Stimulated activated CD4-positive, alpha-beta T cell treated with anti-CD3 and anti-CD28 coated beads, TNF-alpha, amount 100 ng/mL, for 4 hours (primary cell): Measurements from ENCODE around the gene ZNF211.

Source experiments
- DNase-seq, 3 experiments: peaks; one replicate each; pipeline ENCODE4 v3.0.0-alpha.2; 2020; ENCODE audit warnings: low read depth in 3 of 3

The ZNF211 gene

GRCh38 chr19:57655443-57655842 lies 22.5 kb downstream of the ZNF211 start:
- DNase-seq, result no peak

DNA sequence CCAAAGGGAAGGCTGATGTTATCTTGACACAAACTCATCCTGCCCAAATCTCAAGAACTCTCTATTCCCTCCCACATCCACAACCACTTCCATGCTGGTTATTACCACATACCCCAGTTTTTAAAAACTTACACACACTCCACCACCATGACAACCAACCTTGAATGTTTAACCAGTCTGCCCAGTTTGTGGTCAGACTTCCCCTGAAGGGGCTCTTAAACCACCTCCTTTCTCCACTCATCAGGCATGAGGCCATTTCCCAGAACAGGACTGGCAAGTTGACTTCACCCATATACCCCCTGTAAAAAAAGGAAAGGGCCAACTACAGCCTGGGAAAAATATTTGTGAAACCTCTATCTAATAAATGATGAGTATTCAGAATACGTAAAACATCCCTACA lies 23.4 kb downstream of the ZNF211 start:
- DNase-seq, result no peak

DNA sequence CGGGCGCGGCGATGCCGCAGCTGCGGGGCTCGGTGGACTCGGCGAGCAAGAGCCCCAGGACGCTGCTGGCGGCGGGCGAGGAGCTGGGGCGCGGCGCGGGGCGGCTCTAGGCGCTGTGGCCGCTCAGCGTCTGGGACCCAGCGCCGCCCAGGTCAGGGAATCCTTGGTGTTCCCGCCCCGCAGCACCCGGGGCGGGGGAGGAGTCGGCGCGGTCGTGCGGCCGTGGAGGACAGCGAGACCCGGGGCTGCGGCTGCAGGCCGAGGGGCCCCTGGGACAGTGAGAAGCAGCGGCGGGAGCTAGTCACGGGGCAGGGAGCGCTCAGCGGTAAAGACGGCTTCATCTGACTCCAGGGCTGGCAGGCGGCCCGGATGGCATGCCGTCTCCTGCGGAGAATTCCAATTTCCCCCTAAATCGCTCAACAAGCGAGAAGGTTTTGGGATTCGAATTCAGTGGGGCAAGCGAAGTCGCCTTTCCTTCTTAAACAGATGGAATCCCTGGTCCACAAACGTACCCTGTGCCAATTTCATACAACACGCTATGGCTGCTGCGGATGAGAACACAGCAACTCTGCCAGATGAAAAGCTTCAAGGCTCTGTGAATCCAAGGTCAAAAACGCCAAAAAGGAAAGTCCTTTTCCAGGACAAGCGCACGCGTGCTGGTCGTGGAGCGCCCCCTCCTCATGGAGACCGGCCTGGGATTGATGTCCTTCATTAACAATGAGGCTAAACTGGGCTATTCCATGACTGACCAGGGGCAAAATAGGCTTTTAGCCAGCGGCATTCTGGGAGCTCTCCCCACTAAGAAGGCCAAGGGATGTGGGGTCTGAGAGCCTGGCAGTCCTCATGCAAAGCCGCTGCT lies 31.5 kb downstream of the ZNF211 start:
- DNase-seq, result no peak

GRCh38 chr19:57665261-57665806 lies 32.4 kb downstream of the ZNF211 start:
- DNase-seq, result no peak

DNA sequence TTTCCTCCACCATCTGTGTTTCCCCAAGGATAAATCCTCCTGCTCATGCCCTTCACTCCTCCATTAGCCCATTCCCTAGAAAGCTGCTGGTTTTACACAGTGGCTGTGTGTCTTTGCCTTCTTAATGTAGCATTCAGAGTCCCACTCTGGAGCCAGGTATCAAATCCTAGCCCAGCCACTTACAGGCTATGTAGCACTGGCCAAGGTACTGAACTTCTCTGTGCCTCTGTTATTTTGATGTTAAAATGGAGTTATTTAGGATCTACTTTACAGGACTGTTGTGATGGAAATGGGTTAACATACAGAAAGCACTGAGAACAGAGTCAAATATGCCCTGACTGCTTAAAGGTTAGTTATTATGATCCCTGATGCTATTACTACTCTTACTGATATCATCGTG lies 34.3 kb downstream of the ZNF211 start:
- no peak for DNase-seq

DNA sequence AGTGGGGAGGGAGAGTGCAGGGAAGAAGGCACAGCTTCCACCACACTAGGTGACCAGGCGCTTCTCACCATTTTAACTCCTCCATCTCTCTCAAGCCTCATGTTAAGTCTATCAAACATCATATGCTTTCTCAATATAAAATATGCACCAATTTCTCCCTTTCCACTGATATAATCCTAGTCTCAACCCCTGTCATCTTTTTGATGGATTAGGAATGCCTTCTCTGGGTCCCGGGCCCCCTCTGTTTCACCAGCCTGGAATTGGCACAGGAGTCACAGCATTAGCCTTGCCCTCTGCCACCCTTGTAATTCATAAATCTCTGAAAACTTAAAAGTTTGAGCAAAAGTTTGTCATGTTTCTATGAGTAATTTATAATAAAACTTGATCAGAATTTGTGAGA lies 35.7 kb downstream of the ZNF211 start, which contains the start of gene ZSCAN4:
ZSCAN4 (plus strand) TSS at position 301 of the 400 bp plus-strand sequence. CDS start 7,211 bp downstream, outside the sequence.
- DNase-seq, result no peak

GRCh38 chr19:57671124-57671895 lies 38.3 kb downstream of the ZNF211 start:
- DNase-seq, result no peak

DNA sequence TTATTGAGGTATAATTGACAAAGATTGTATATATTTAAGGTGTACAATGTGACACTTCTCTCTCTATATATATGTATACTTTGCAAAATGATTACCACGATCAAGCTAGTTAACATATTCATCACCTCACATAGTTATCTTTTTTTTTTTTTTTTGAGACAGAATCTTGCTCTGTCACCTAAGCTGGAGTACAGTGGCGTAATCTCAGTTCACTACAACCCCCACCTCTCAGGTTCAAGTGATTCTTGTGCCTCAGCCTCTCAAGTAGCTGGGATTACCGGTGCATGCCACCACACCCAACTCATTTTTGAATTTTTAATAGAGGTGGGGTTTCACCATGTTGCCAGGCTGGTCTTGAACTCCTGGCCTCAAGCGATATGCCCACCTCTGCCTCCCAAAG lies 39.5 kb downstream of the ZNF211 start:
- DNase-seq, result no peak

GRCh38 chr19:57675881-57676280 lies 42.9 kb downstream of the ZNF211 start:
- DNase-seq, result no peak

- DNase-seq, result no peak
These were observed 49.3 kb downstream of the ZNF211 start for GRCh38 chr19:57682226-57682766.

GRCh38 chr19:57686727-57687126 lies 53.8 kb downstream of the ZNF211 start:
- DNase-seq, result no peak

- DNase-seq, result no peak
These were observed 54.5 kb downstream of the ZNF211 start for GRCh38 chr19:57687363-57688010.

DNA sequence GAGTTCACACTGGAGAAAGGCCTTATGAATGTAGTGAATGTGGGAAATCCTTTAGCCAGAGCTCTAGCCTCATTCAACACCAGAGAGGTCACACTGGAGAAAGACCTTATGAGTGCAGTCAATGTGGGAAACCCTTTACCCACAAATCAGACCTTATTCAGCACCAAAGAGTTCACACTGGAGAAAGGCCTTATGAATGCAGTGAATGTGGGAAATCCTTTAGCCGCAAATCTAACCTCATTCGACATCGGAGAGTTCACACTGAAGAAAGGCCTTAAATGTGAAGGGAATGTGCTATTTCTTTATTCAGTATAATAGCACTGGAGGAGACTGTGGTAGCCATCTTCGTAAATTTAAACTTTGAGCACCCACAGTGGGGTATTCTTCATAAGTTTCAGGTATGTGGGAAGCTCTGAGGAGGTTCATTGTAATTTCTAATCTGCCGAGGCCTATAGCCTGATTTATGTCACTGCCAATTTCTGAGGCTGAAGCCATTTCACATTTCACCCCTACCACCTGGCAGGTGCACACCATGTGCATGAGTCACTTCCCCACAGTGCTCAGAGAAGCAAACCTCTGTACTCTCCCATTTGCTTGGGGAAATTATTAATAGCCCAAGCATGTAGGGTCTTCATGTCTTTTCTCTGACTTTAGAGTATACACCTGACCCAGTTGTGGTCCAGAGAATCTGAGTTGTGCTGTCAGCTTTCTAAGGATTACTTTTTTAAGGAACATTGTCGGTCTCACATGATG lies 55.2 kb downstream of the ZNF211 start:
- no peak for DNase-seq

- no peak for DNase-seq
These were observed 56.8 kb downstream of the ZNF211 start for GRCh38 chr19:57689750-57690149.
